Stimulated activated naive CD8-positive, alpha-beta T cell treated with anti-CD3 and anti-CD28 coated beads, Interleukin-15, amount 100 ng/mL, for 72 hours (primary cell): ENCODE measurements around the gene TMEM121.

Experiments used
- ATAC-seq: fragments of 150-1000 bp; cut with Tn5 transposase; 2 replicates; pipeline ENCODE4 v1.10.0; 2021; ENCODE audit warnings: mild to moderate bottlenecking, moderate library complexity
- DNase-seq, 2 donors: peaks; one replicate each; pipeline ENCODE4 v3.0.0; 2021 to 2022
- H3K27ac Mint-ChIP-seq, 2 donors: one replicate each; pipeline ENCODE4 v1.8.0; 2022; ENCODE audit warnings: mild to moderate bottlenecking in 2 of 2, mixed read lengths in 2 of 2, moderate library complexity in 2 of 2
- H3K27me3 Mint-ChIP-seq: one replicate; pipeline ENCODE4 v1.8.0; 2022; ENCODE audit warnings: mixed read lengths
- H3K4me1 Mint-ChIP-seq: one replicate; pipeline ENCODE4 v1.8.0; 2022; ENCODE audit warnings: mild to moderate bottlenecking, mixed read lengths
- H3K4me3 Mint-ChIP-seq, 2 donors: one replicate each; pipeline ENCODE4 v1.8.0; 2022; ENCODE audit warnings: mild to moderate bottlenecking in 2 of 2, mixed read lengths in 2 of 2, moderate library complexity in 1 of 2
- H3K9me3 Mint-ChIP-seq, 2 donors: one replicate each; pipeline ENCODE4 v1.8.0; 2022; ENCODE audit warnings: mixed read lengths in 2 of 2

The TMEM121 gene

GRCh38 chr14:105492031-105492970 lies 34.1 kb upstream of the TMEM121 start:
- DNase-seq (no peak), ATAC-seq (no peak)
- peak overlapping the region; percentile 82 to 84 for H3K4me3 Mint-ChIP-seq
- H3K27ac Mint-ChIP-seq, result peak overlapping the region in 1 of 2 donors; percentile 94
- H3K4me1 Mint-ChIP-seq, result peaks cover 31% of the 10 kb centered on the region
- H3K27me3 Mint-ChIP-seq, result no peaks in the 10 kb centered on the region
- H3K9me3 Mint-ChIP-seq, result no peaks in the 10 kb centered on the region

DNA sequence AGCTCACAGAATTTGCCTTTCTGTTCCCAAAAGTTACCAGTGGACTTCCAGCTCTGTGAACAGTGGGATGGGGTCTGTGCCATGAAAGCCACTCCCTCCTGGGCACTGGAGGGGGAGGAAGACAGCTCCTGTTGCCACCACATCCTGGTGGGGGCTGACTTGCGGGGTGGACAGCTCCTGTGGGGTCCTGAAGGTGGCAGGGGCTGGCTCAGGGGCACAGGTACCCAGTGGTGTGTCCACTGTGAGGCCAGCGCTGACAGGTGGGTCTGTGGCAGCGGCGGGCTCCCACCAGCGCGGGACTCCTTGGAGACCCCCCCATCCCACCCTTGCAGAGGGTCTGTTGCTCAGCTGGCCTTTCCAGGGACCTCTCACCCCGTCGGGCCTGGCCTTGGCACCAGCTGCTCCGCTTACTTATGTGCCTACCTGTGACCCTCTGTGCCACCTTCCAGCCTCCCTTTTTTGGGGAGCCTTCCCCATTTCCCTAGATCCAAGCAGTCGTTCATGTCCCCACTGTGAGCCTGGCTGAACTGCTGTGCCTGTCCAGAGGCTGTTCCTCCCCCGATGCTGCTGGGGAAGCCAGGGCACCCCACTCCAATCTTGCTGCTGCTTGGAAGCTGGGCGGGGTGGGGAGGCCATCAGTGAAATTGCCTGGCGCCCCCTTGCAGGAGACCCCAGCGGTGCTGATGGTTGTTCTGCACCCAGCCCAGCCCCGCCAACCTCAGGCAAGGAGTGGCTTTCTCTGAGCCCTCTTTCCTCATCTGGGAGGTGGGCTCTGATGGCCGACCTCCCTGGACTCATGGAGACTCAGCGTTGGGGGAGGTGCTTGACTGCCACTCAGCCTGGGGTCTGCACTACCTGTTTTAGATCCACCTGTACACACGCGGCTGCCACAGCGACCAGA lies 33.2 kb upstream of the TMEM121 start:
- Mint-ChIP-seq H3K4me3 (peak overlapping the region; percentile 29 to 48), H3K27ac (no peak overlapping the region), H3K4me1 (peaks cover 25% of the 10 kb centered on the region), H3K9me3 (no peaks in the 10 kb centered on the region), H3K27me3 (no peaks in the 10 kb centered on the region)
- no peak for ATAC-seq
- no peak for DNase-seq

GRCh38 chr14:105493921-105494605 lies 32.3 kb upstream of the TMEM121 start:
- H3K27me3 Mint-ChIP-seq, result no peaks in the 10 kb centered on the region
- no peaks in the 10 kb centered on the region for H3K9me3 Mint-ChIP-seq
- H3K4me1 Mint-ChIP-seq, result peaks cover 17% of the 10 kb centered on the region
- DNase-seq, result no peak
- no peak for ATAC-seq
- no peak overlapping the region for H3K27ac Mint-ChIP-seq
- no peak overlapping the region for H3K4me3 Mint-ChIP-seq

DNA sequence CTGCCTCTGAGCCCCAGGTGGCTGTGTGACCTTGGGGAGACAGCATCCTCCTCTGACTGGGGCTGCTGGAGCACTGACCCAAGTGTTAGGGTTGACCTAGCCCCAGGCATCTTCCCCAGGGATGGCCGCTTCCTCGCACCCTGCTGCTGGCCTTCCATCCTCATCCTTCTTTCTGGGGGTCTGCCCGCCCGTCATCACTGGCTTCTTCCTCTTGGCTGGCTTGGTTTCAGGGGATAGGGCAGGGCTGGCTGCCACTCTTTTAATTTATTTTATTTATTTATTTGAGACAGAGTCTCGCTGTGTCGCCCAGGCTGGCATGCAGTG lies 31.8 kb upstream of the TMEM121 start:
- Mint-ChIP-seq H3K9me3 (no peaks in the 10 kb centered on the region), H3K27me3 (no peaks in the 10 kb centered on the region), H3K4me1 (peaks cover 12% of the 10 kb centered on the region), H3K4me3 (no peak overlapping the region), H3K27ac (no peak overlapping the region)
- no peak for ATAC-seq
- no peak for DNase-seq

- no peak for ATAC-seq
- H3K9me3 Mint-ChIP-seq, result no peaks in the 10 kb centered on the region
- H3K27me3 Mint-ChIP-seq, result no peaks in the 10 kb centered on the region
- no peak overlapping the region for H3K27ac Mint-ChIP-seq
- DNase-seq, result no peak
- no peak overlapping the region for H3K4me3 Mint-ChIP-seq
- H3K4me1 Mint-ChIP-seq, result peaks cover 8% of the 10 kb centered on the region
Observed at GRCh38 chr14:105495101-105495989, 31.0 kb upstream of the TMEM121 start.

DNA sequence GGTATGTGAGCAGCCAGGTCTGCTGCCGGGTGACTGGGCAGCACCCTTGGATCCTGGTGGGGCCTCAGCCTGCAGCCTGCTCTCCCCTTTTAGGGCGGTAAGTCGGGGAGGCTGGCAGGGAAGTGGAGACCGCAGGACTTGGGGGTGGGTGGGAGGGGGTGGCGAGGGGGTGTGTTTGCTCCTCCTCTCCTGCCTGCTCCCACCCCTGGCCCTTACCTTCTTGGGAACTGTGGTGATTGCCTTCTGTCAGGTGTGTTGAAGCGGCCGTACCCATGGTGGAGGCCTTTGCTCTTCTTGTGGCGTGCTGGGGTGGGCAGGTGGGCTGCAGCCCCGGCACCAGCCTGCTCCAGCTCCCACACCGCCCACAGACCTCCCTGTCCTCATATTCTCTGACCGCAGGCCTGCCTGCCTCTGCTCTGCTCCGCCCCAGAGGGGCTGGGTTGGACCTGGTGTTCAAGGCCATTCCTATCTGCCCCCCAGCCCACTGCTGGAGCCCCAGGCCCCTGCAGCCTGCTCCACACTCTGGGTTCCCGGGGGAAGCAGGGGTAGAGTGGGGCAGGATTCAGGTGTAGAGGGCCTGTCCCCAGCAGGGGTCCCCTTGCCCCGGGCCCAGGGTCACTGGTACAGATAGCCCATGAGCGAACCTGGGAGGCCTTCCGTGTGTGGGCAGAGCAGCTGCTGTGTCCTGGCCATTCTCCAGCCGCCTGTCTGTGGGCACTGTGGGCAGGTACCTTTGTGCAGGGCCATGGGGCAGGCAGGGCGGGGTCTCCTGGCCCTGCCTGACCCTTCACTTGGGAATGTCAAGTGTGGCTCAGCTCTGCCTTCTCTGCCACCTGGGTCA lies 30.2 kb upstream of the TMEM121 start:
- Mint-ChIP-seq H3K9me3 (no peaks in the 10 kb centered on the region), H3K4me3 (no peak overlapping the region)
- DNase-seq, result no peak

DNA sequence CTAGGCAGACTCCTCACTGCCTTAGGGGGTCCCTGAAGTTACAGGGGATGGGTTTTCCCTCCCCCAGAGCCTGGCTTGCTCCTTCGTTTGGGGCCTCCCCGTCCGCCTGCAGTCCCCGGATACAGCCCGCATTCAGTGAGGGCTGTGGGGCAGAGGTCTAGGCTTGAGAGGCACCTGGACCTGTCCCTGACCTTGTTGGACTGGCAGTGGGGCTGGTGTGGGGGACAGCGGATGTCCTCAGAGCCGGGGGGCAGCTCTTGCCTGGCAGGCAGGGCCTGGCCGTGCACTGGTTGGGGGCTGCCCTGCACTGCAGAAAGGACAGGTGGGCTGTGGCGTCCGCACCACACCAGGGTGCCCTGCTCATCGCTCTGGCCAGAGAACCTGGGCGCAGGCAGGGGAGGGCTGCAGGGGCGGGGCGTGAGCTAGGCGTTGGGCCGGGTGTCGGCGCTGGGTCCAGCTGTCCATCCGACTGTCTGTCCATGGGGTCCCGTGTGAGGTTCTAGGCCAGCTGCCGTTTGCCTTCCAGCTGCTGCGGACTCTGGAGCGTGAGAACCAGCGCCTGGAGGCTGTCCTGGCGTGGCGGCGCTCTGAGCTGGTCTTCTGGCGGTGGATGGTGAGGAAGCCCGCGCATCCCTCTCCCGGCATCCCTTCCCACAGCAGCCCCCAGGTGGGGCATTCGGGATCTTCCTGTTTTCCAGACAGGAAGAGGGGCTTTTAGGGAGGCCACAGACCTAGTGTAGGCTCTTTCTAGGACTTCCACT lies 29.4 kb upstream of the TMEM121 start:
- ATAC-seq (no peak), DNase-seq (no peak)
- peaks cover 3% of the 10 kb centered on the region for H3K4me1 Mint-ChIP-seq
- no peaks in the 10 kb centered on the region for H3K27me3 Mint-ChIP-seq
- no peak overlapping the region for H3K4me3 Mint-ChIP-seq
- H3K9me3 Mint-ChIP-seq, result no peaks in the 10 kb centered on the region
- H3K27ac Mint-ChIP-seq, result no peak overlapping the region

More for the DNA sequence above, 30.2 kb upstream of the TMEM121 start:
- Mint-ChIP-seq H3K4me1 (peaks cover 8% of the 10 kb centered on the region), H3K27ac (peak overlapping the region in 1 of 2 donors; percentile 78), H3K27me3 (no peaks in the 10 kb centered on the region)
- ATAC-seq, result no peak

GRCh38 chr14:105497671-105498429 lies 28.5 kb upstream of the TMEM121 start:
- Mint-ChIP-seq H3K27ac (no peak overlapping the region), H3K27me3 (peaks cover 5% of the 10 kb centered on the region), H3K4me1 (no peaks in the 10 kb centered on the region), H3K9me3 (no peaks in the 10 kb centered on the region), H3K4me3 (no peak overlapping the region)
- DNase-seq (no peak), ATAC-seq (no peak)

DNA sequence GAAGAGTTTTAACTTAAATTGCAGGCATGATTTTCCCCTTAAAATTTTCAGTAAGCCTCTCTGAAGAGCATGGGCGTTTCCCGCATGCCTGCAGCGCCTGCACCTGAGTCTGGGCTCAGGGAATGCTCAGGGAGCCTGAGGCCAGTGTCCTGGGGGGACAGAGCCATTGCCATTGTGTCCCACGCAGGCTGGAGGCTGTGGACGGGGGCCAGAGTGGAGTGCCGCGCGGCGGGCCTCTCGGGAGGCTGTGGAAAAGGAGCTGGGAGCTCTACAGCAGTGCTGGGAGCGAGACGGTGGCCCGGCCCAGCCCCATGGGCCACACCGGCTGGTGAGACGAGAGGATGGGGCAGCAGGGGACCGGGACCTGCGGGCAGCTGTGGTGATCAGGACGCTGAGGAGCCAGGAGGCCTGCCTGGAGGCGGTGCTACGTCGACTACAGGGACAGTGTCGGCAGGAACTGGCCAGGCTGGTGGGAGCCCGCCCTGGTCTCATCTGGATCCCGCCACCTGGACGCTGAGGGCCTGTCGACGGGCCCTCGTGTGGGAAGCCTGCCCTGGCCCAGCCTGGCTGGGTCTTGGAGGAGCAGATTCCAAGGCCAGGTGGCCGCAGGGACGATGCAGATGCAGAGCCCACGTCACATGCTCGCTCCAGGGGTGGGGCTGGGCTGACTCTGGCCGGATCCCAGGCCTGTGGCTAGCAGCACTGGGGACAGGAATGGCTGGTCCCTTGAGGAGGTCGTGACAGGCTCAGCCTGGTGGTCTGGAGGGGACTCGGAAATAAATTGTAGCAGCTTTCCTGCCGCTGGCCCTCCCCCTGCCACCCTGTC lies 27.7 kb upstream of the TMEM121 start:
- ATAC-seq, result no peak
- Mint-ChIP-seq H3K4me1 (no peaks in the 10 kb centered on the region), H3K27ac (peak overlapping the region in 1 of 2 donors; percentile 56), H3K9me3 (no peaks in the 10 kb centered on the region), H3K27me3 (peaks cover 10% of the 10 kb centered on the region), H3K4me3 (no peak overlapping the region)
- DNase-seq, result no peak

DNA sequence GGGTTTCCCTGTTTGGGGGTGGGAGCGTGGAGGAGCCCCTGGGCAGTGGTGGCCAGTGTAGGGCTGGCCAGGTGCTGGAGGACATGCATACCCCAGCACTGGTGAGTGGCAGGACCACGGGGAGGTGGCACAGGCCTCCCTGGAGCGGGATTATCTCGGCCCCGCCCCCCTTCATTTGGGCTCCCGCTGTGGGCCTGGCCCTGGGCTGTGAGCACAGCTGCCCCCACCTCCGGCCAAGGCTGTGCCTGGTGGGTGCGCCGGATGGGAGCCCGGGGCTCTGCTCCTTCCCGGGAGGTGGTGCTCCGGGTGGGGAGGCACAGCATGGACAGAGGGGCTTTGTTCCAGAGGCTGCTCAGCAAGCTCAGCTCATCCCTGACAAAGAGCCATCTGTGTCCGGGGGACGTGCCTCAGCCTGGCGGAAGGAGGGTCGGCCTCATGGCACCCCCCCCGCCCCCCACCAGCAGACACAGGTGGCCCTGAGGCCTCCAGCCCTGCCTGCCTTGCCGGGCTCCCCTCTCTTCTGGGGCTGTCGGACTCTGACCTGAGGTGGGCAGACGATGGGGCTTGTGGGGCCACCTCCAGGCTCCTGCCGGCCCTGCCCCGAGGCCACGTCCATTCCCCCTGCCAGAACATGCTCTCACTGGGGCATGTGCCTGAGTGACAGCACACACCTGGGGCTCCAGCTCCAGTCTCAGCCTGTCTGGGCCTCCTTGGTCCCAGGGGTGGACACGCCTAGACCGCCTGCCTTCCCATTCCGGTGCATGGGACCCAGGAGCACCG lies 26.9 kb upstream of the TMEM121 start:
- DNase-seq (no peak), ATAC-seq (peak; percentile 3)
- H3K4me1 Mint-ChIP-seq, result no peaks in the 10 kb centered on the region
- H3K27ac Mint-ChIP-seq, result peak overlapping the region in 1 of 2 donors; percentile 19
- no peaks in the 10 kb centered on the region for H3K9me3 Mint-ChIP-seq
- no peak overlapping the region for H3K4me3 Mint-ChIP-seq
- H3K27me3 Mint-ChIP-seq, result peaks cover 18% of the 10 kb centered on the region

DNA sequence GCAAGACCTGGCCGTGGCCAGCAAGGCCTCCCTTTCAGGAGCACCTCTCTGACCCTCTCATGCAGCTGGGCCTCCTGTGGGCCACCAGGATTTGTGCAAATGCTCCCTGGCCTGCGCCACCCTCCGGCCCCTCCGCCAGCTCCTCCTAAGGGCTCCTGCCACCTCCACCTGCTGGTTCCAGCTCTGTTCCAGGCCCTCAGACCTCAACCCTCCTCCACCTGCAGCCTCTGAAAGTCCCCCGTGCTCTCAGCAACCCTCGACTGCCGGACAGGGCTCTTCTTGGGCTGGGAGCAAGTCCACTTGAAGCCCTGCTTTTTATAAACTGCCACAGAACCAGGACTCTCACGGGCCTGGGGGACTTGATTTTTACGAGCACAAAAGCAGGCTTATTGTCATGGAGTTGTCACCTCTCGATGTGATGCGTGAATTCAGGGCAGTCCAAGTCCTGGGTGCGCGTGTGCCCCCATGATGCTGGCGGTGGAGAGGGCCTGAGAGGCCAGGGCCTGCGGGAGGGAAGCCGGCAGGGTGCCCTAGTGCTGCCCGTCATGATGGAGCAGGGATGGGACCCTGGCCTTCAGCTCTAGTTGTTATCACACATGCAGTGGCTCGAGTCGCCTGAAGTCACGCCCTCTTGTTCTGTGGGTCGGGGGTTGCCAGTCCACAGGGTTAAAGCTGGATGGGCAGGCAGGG lies 26.2 kb upstream of the TMEM121 start:
- no peak overlapping the region for H3K4me3 Mint-ChIP-seq
- H3K4me1 Mint-ChIP-seq, result no peaks in the 10 kb centered on the region
- H3K9me3 Mint-ChIP-seq, result no peaks in the 10 kb centered on the region
- no peak overlapping the region for H3K27ac Mint-ChIP-seq
- no peak for DNase-seq
- no peak for ATAC-seq
- H3K27me3 Mint-ChIP-seq, result peaks cover 25% of the 10 kb centered on the region
